Neuron (in vitro differentiated cells): ENCODE data around the gene ERC1.

Source experiments
- H2AFZ ChIP-seq: one replicate; pipeline ENCODE4 v1.6.1; 2013; ENCODE audit warnings: low read depth, mild to moderate bottlenecking, inconsistent platforms, low read length, moderate library complexity
- H3K27me3 ChIP-seq: one replicate; pipeline ENCODE4 v1.6.1; 2013; ENCODE audit warnings: low read length; ENCODE audit not compliant: insufficient read depth
- H3K36me3 ChIP-seq: one replicate; pipeline ENCODE4 v1.6.1; 2013; ENCODE audit warnings: low read length; ENCODE audit not compliant: insufficient read depth
- H3K4me1 ChIP-seq: one replicate; pipeline ENCODE4 v1.6.1; 2013; ENCODE audit warnings: low read length; ENCODE audit not compliant: insufficient read depth
- H3K4me3 ChIP-seq: 2 replicates; pipeline ENCODE4 v1.5.1; 2013; ENCODE audit warnings: mild to moderate bottlenecking, low read length, moderate library complexity
- H3K9me3 ChIP-seq: one replicate; pipeline ENCODE4 v1.6.1; 2013; ENCODE audit warnings: low read length

ERC1 gene

DNA sequence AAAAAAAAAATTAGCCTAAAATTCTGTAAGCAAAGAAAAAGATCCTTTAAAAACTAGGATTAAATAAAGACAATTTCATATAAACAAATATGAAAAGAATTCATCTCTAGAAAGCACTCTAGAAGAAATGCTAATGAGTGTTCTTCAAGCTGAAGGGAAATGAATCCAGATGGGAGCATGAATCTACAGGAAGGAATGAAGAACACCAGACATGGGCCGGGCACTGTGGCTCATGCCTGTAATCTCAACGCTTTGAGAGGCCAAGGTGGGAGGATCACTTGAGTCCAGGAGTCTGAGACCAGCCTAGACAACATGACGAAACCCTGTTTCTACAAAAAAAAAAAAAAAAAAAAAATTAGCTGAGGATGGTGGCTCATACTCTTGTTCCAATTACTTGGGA is 306.2 kb downstream of the ERC1 start:
- Histone ChIP-seq H2AFZ (no peak overlapping the region), H3K9me3 (peaks cover 2% of the 10 kb centered on the region), H3K4me1 (no peaks in the 10 kb centered on the region), H3K27me3 (no peaks in the 10 kb centered on the region), H3K36me3 (no peaks in the 10 kb centered on the region), H3K4me3 (no peak overlapping the region)

DNA sequence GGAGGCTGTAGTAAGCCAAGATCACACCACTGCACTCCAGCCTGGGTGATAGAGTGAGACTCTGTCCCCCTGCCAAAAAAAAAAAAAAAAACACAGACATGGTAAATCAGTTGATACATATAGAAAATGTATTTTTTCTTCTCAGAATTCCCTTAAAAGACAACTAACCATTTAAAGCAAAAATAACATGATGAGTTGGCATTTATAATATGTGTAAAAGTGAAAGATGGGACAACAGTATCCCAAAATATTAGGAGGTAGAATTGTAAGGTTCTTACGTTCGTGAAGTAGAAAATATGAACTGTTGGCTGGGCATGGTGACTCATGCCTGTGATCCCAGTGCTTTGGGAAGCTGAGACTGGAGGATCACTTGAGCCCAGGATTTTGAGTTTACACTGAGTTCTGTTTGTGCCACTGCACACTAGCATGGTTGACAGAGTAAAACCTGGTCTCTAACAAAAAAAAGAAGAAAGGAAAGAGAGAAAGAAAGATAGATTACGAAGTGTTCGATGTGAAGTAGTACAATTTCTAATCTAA is 306.7 kb downstream of the ERC1 start:
- H3K27me3 ChIP-seq = no peaks in the 10 kb centered on the region
- H3K36me3 ChIP-seq = no peaks in the 10 kb centered on the region
- no peak overlapping the region for H3K4me3 ChIP-seq
- peaks cover 2% of the 10 kb centered on the region for H3K9me3 ChIP-seq
- H2AFZ ChIP-seq = no peak overlapping the region
- H3K4me1 ChIP-seq = no peaks in the 10 kb centered on the region

DNA sequence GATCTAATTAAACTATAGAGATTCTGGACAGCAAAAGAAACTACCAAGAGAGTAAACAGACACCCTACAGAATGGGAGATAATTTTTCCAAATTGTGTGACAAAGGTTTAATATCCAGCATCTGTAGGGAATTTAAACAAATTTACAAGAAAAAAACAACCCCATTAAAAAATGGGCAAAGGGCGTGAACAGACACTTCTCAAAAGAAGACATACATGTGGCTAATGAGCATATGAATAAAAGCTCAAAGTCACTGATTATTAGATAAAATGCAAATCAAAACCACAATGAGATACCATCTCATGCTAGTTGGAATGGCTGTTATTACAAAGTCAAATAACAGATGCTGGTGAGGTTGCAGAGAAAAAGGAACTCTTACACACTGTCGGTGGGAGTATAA is 309.4 kb downstream of the ERC1 start:
- no peaks in the 10 kb centered on the region for H3K27me3 ChIP-seq
- peaks cover 3% of the 10 kb centered on the region for H3K4me1 ChIP-seq
- no peak overlapping the region for H2AFZ ChIP-seq
- no peaks in the 10 kb centered on the region for H3K36me3 ChIP-seq
- peaks cover 5% of the 10 kb centered on the region for H3K9me3 ChIP-seq
- H3K4me3 ChIP-seq = no peak overlapping the region

DNA sequence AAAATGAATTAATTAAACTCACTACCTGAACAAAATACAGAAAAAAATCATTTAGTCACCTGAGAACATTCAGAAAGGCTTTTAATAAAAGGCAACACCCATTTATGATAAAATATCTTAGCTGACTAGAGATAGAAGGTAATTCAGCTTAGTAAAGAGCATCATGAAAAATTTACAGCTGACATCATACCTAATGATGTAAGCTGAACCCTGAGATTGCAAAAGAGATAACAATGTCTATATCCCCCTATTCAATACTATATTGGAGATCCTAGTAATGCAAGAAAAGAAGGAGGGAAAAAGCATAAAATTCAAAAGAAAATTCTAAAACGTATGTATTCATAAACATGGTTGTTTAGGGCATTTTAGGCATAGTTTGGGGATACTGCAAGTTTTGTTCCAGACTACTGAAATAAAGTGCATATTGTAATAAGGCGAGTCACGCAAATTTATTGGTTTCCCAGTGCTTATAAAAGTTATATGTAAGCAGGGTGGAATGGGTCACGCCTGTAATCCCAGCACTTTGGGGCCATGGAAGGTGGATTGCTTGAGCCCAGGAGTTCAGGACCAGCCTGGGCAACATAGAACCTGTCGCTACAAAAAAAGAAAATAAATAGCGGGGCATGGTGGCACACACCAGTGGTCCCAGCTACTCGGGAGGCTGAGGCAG is 311.3 kb downstream of the ERC1 start:
- no peak overlapping the region for H2AFZ ChIP-seq
- peaks cover 3% of the 10 kb centered on the region for H3K4me1 ChIP-seq
- peaks cover 5% of the 10 kb centered on the region for H3K9me3 ChIP-seq
- no peak overlapping the region for H3K4me3 ChIP-seq
- no peaks in the 10 kb centered on the region for H3K27me3 ChIP-seq
- no peaks in the 10 kb centered on the region for H3K36me3 ChIP-seq

DNA sequence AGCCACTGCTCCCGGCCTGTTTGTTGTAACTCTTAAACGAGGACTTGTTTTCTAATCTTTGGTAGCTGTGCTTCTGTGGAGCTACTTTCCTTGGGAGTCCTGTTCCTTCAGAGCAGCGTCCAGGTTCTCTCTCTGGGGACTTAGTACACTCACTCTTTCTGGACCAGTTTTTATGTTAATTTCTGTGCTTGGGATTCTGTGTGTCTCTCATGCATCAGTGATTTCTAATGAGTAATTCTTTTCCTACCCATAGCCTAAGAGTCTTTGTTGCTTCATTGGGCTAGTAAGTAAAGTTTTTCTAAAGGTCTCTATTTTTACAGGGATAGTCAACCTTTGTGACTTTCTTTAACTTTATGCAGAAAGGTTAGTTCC is 314.0 kb downstream of the ERC1 start:
- no peaks in the 10 kb centered on the region for H3K27me3 ChIP-seq
- H2AFZ ChIP-seq = no peak overlapping the region
- H3K36me3 ChIP-seq = no peaks in the 10 kb centered on the region
- H3K4me1 ChIP-seq = peaks cover 3% of the 10 kb centered on the region
- H3K4me3 ChIP-seq = no peak overlapping the region
- H3K9me3 ChIP-seq = peaks cover 4% of the 10 kb centered on the region

DNA sequence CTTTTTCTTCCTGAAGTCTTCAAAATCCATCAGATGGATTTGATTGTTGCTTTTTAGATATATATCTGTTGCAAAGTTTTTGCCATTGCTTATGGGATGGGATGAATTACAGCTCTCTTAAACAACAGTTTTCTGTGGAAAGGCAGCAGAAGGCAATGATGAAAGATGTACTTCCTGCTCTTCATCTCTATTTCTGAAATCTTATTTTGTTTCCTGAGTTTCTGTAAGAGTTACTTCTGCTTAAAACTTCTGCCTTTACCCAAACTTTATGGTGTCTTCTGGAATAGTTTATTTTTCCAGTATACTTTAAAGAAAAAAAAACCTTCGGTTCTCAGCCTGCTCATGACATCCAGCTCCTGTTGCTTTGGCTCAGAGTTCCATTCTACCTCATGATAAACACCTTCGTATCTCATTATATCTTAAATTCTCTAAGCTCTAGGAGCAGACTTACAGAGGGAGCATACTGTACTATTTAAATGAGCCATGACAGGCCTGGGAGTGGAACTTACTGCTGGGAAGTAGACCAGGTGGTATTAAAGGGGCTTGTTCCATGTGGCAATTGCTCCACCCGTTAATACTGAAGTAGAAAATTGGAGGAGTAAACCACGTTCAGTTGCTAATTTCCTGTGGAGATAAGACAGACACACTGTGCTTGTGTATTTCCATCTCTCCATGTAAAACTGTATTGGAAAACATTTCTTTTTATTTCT is 314.9 kb downstream of the ERC1 start:
- H3K36me3 ChIP-seq = no peaks in the 10 kb centered on the region
- H2AFZ ChIP-seq = no peak overlapping the region
- H3K4me3 ChIP-seq = no peak overlapping the region
- H3K9me3 ChIP-seq = peaks cover 3% of the 10 kb centered on the region
- no peaks in the 10 kb centered on the region for H3K27me3 ChIP-seq
- H3K4me1 ChIP-seq = peaks cover 3% of the 10 kb centered on the region

DNA sequence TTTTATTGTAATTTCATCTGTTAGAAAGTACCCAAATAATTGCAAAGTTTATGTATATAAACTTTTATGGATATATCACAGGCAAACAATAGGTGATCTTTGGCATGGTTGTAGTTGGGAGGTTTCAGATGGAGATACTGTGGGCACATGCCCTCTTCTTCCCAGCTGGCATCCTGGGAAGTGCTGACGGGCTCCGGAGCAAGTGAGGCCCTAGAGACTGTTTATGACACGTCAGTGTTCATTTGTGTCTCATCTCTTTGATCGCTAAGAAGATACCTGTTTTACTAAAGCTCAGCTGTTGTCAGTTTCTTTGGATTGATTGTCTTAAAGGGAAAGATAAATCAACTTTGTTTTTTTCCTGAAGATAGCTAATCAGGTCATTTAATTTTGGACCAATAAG is 315.8 kb downstream of the ERC1 start:
- Histone ChIP-seq H3K27me3 (no peaks in the 10 kb centered on the region), H3K4me3 (no peak overlapping the region), H3K9me3 (peaks cover 3% of the 10 kb centered on the region), H2AFZ (no peak overlapping the region), H3K36me3 (no peaks in the 10 kb centered on the region), H3K4me1 (peaks cover 3% of the 10 kb centered on the region)

DNA sequence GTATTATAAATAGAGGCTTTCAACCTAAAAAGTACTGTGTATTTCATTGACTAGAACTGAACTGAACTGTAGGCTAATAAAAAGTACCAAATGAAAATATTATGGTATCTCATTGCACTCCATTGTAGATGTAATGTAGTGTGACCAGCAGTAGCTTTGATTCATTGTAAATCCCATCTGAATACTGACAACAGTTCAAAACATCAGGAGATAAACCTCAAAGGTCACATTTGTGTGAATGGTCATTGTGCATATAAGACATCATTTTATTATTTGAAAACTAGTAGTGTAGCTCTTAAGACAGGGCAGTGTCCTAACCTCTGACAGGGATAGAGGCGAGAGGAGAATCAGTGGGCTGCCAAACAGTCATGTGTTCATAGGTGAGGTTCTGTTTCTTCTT is 316.8 kb downstream of the ERC1 start:
- Histone ChIP-seq H3K4me1 (peaks cover 3% of the 10 kb centered on the region), H3K27me3 (no peaks in the 10 kb centered on the region), H3K4me3 (no peak overlapping the region)

DNA sequence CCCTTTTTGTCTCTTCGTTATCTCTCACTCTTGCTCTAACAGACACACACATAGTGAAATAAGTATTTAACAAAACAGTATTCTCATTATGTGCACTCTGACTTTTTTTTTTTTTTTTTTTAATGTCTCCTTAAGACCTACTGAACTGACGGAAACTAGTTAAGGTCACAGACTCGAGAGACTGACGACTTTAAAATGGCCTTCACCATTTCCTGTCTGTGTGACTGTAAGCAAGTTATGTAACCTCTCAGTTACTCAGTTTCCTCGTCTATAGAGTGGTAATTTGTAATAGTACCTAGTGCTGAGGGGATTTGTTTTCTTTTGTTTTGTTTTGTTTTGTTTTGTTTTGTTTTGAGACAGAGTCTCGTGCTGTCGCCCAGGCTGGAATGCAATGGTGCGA is 318.6 kb downstream of the ERC1 start:
- Histone ChIP-seq H3K36me3 (no peaks in the 10 kb centered on the region), H3K4me1 (peaks cover 3% of the 10 kb centered on the region), H3K27me3 (no peaks in the 10 kb centered on the region), H3K9me3 (peaks cover 3% of the 10 kb centered on the region), H3K4me3 (no peak overlapping the region), H2AFZ (no peak overlapping the region)

More for the DNA sequence above, 316.8 kb downstream of the ERC1 start:
- no peak overlapping the region for H2AFZ ChIP-seq
- H3K36me3 ChIP-seq = no peaks in the 10 kb centered on the region
- H3K9me3 ChIP-seq = peaks cover 3% of the 10 kb centered on the region

DNA sequence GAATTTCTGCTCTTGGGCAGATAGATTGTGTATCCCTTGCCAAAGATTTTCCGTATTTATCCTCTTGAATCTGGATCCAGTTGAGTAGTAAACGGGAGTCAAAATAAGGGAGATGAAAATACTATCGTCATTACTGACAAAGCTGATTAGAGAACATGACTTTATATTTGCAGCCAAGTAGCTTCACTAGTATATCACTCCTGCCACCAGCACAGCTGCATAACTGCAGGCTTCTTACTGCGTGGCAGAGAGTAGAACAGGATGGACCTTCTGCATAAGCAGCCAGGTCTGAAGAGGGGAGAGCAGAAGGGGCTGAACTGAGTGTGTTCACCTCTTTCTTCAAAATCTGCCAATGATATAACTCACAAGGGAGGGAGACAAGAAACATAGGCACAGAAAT is 319.6 kb downstream of the ERC1 start:
- Histone ChIP-seq H3K4me3 (no peak overlapping the region), H3K9me3 (no peaks in the 10 kb centered on the region), H3K4me1 (no peaks in the 10 kb centered on the region), H2AFZ (no peak overlapping the region), H3K36me3 (no peaks in the 10 kb centered on the region), H3K27me3 (no peaks in the 10 kb centered on the region)

DNA sequence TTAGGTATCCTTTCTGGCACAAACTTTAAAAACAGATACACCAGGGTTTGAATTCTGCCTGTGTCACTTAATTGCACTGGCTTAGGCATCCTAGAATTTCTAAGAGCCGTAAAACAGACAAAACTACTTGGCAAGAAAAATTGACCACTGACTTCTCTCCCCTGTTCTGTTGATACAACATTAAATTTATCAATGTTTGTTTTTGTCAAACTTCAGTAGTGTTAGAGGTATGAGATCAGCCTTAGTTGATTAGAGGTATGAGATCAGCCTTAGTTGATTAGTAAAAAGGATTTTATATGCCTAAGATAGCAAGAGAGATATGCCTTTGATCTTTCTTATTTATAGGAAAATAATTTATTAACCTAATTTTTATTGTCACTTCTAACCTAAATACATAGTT is 320.1 kb downstream of the ERC1 start:
- H2AFZ ChIP-seq = no peak overlapping the region
- H3K36me3 ChIP-seq = no peaks in the 10 kb centered on the region
- no peaks in the 10 kb centered on the region for H3K4me1 ChIP-seq
- no peaks in the 10 kb centered on the region for H3K27me3 ChIP-seq
- no peaks in the 10 kb centered on the region for H3K9me3 ChIP-seq
- no peak overlapping the region for H3K4me3 ChIP-seq

DNA sequence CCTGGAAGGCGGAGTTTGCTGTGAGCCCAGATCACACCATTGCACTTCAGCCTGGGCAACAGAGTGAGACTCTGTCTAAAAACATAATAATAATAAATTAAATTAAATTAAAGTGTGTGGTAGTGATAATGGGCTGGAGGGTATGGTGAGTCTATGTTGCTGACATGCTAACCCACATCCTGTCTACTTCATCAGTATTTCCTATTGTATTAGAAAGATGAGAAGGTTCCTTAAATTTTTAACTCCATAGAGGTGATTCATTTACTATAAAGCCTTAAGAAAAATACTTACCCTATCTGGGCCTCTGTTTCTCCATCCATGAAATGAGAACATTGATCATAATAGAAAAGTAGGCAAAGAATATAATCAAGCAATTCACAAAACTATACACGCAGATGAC is 322.9 kb downstream of the ERC1 start:
- H3K4me1 ChIP-seq = peaks cover 9% of the 10 kb centered on the region
- H3K27me3 ChIP-seq = no peaks in the 10 kb centered on the region
- no peaks in the 10 kb centered on the region for H3K9me3 ChIP-seq
- H3K36me3 ChIP-seq = no peaks in the 10 kb centered on the region
- H2AFZ ChIP-seq = no peak overlapping the region
- H3K4me3 ChIP-seq = no peak overlapping the region

DNA sequence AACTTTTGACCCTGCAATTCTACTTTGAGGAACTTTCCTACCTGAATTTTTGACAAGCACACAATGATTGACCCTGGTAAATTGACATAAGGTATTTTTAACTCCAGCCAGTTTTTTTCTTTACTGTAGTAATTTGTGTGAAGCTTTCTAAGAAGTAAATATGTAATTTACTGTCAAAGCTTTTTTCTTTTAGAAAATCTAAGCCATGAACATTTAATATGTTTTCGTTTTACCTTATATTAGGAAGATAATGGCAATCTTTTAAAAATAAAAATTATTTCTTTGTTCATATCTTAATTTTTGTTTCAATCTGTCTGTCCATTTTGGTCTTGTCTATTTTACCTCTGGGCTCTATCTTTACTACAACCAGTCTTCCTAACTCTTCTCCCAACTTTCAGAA is 323.5 kb downstream of the ERC1 start:
- Histone ChIP-seq H3K9me3 (no peaks in the 10 kb centered on the region), H2AFZ (no peak overlapping the region), H3K4me3 (no peak overlapping the region), H3K27me3 (no peaks in the 10 kb centered on the region), H3K4me1 (peaks cover 11% of the 10 kb centered on the region), H3K36me3 (no peaks in the 10 kb centered on the region)
